NCI-H510A treated with DMSO at 0.1 percent for 48 hours (cell line): ENCODE measurements around the gene ATF6.

Experiments
- DNase-seq: peaks from one replicate; lab custom pipeline; 2025; lab: John Stamatoyannopoulos, UW

Gene ATF6

DNA sequence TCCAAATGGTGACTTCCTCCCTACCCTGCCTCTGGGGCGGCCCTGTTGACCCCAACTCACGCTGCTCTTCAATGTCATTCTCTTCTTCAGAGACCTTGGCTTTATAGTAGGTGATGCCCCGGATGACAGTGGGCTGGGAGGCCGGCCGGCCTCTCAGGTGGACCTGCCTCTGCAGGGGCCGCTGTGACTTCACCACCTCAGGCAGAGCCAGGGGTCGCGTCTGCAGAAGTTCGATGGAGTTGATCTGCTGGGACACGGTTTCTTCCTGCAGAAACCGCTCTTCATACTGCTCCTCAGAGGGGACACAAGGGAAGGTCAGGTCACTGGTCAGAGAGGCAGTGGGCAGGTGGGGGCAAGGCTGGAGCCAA is 233.9 kb downstream of the ATF6 start:
- DNase-seq = no peak

- DNase-seq = no peak
These were observed 237.1 kb downstream of the ATF6 start for GRCh38 chr1:162003061-162003829.

GRCh38 chr1:162003830-162004215 is 237.7 kb downstream of the ATF6 start:
- peak; percentile 39 for DNase-seq

DNA sequence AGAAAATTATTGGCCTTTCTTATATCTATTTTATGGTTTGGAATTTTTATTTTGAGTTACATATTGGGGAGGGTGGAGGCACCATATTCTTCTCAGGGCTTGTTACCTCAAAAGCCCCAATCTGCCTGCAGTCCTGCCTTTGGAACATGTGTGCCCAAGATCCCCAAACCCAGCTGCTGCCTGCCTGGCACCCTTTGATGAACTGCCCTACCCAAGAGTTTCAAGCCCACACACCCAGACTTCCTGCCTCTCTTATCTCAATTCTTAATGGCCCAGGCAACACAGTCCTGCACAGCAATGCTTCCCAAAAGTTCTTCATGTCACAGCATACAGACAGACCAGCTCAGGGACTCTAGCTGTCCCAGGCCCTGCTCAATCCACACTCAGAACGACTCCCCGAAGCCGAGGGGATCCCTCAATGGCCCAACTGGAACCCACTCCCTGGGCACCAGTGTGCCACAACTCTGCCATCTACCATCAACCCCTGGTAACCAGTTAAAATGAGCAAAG is 238.4 kb downstream of the ATF6 start:
- no peak for DNase-seq

DNA sequence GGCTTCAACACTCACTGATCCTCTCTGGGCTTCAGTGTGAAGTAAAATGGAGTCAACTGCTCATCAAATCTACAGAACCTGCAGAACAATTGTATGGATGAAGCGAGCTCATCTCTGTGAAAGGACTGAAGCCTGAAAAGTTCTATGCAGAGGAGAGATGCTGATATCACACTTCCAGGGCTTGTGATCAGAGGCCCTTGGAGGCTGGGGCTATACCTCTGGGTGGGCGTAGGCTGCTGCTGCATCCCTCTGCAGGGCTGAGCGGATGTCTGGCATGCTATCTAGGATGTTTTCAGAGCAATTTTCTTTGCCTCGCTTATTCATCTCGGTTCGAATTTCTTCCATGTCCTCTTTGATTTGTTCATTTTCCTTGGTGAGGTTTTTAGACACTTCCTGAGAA is 240.0 kb downstream of the ATF6 start:
- DNase-seq = no peak

DNA sequence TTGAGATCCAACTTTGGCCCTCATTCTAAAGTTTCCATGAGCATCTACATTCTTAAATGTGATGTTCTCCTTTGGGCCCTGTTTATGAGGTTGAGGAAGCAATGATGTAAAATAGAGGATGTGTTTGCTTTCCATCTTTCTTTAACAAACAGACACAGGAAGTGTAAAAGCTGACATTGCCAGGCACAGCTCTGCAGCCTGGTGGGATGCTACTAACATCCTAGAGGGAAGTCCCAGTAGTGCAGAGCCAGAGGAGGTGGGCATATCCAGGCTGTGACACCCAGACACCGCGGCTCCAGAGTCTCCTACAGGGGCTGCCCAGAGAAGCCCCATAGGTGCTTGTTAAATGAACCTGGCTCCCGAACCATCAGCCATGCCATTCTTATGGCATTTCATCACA is 241.3 kb downstream of the ATF6 start:
- DNase-seq = no peak

GRCh38 chr1:162008799-162009198 is 242.7 kb downstream of the ATF6 start:
- DNase-seq = no peak

GRCh38 chr1:162009501-162010174 is 243.5 kb downstream of the ATF6 start:
- no peak for DNase-seq

GRCh38 chr1:162010175-162010506 is 244.0 kb downstream of the ATF6 start:
- no peak for DNase-seq

- DNase-seq = no peak
These were observed 245.4 kb downstream of the ATF6 start for GRCh38 chr1:162011337-162012012.

DNA sequence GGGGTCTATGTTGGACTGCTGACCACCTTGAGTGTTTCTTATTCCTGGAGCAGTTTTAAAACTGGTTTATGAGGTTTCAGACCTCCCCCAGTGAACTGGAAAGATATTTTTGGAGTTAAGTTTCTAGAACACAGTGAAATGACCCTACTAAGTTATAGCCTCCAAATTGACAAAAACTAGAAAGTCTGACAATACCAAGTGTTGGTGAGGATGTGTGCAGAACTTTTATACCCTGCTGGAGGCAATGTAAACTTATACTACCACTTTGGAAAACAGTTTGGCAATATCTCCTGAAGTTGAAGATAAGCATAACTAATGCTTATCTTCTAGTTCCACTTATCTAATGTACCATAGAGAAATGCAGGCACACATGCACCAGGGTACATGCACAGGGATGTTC is 247.2 kb downstream of the ATF6 start:
- no peak for DNase-seq
